ENCODE results near the gene ACACA. TPM values are rescaled to one million over a fixed set of nuclear protein-coding genes. Genes with fewer than 3 reads are reported as not detected.

ACACA gene
- total and polyA plus RNA-seq, 2 donors from 2014 or later = 13.8 to 34.9 TPM

DNA sequence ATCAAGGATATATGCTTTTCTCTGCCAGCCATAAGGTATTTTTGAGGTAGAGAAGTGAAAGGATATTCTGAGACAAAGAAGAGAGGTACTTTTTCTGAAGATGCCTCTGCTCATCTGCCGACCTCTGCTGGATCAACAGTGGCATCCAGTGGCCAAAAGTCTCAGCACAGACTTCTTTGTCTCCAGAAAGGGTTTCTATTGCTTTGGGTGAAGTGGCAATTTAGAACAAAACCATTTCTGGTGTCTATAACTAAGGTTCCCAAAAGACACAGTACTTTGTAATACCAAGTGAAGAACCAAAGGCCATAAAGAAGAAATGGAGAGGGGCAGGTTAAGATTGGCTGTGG lies 186.1 kb downstream of the ACACA start:
- Histone ChIP-seq H3K4me1 (ENCODE audit: control insufficient read depth in 2 of 3, insufficient read depth in 2 of 3, low read depth in 1 of 3, low read length in 3 of 3) (no peaks in the 10 kb centered on the region), H3K27ac (ENCODE audit: low read depth in 2 of 2, low read length in 2 of 2) (no peak overlapping the region), H3K27me3 (ENCODE audit: control insufficient read depth, insufficient read depth, low read length) (no peaks in the 10 kb centered on the region), H3K9me3 (ENCODE audit: control insufficient read depth in 2 of 3, insufficient read depth in 1 of 3, low read length in 3 of 3) (no peaks in the 10 kb centered on the region), H3K9ac (ENCODE audit: low read length in 3 of 3) (no peak overlapping the region), H3K36me3 (ENCODE audit: control insufficient read depth in 2 of 3, insufficient read depth in 3 of 3, low read length in 3 of 3) (peaks cover 2 to 6% (median 3%) of the 10 kb centered on the region in 3 donors), H3K4me3 (ENCODE audit: low read length in 3 of 3) (no peak overlapping the region)
- DNase-seq (peak in 2 of 5 donors; percentile 29 to 48), FAIRE-seq (no peak)
- intact Hi-C loops (cut with DNase I) = no loop called here
- TF ChIP-seq, protein P1, sequence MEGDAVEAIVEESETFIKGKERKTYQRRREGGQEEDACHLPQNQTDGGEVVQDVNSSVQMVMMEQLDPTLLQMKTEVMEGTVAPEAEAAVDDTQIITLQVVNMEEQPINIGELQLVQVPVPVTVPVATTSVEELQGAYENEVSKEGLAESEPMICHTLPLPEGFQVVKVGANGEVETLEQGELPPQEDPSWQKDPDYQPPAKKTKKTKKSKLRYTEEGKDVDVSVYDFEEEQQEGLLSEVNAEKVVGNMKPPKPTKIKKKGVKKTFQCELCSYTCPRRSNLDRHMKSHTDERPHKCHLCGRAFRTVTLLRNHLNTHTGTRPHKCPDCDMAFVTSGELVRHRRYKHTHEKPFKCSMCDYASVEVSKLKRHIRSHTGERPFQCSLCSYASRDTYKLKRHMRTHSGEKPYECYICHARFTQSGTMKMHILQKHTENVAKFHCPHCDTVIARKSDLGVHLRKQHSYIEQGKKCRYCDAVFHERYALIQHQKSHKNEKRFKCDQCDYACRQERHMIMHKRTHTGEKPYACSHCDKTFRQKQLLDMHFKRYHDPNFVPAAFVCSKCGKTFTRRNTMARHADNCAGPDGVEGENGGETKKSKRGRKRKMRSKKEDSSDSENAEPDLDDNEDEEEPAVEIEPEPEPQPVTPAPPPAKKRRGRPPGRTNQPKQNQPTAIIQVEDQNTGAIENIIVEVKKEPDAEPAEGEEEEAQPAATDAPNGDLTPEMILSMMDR (IDR thresholded peaks at IDR 0.05; ENCODE audit: borderline replicate concordance, extremely low read depth, insufficient read depth) = peak; percentile 41

DNA sequence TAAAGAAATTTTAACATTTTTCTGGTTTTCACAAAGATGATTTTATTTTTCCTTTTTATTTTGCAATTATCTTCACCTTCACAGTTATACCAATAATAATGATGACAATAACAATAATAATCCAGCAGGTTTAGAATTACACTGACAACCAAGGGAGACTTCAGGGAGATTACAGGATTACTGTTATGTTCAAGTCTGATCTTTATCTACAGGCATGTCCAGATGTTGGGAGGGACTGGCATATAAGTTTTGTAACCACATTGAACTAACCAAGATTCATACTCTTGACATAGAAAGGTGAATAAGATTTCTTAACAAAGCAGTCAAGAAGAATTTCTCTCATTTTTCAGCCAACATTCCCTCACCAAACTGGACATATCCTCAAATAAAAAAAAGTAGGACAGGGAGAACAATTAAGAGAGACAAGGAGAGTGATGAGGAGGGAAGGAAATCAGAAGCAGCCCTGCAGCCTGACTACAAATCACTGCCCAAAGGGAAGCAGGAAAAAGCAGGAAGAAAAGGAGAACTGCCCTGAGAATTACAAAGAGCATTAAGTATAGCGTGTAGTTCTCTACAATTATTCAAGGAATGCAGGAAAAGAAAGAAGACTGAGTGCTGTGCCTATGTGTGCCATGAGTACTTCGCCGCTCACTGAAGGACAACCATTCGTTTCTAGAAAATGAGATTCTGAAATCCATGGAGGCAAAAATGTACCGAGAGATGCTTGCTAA lies 186.6 kb downstream of the ACACA start:
- DNase-seq = peak in 1 of 5 donors; percentile 3
- Histone ChIP-seq H3K36me3 (ENCODE audit: control insufficient read depth in 2 of 3, insufficient read depth in 3 of 3, low read length in 3 of 3) (peaks cover 0 to under 1% (median 0%) of the 10 kb centered on the region in 3 donors), H3K27ac (ENCODE audit: low read depth in 2 of 2, low read length in 2 of 2) (no peak overlapping the region), H3K27me3 (ENCODE audit: control insufficient read depth, insufficient read depth, low read length) (no peaks in the 10 kb centered on the region), H3K9me3 (ENCODE audit: control insufficient read depth in 2 of 3, insufficient read depth in 1 of 3, low read length in 3 of 3) (no peaks in the 10 kb centered on the region), H3K4me1 (ENCODE audit: control insufficient read depth in 2 of 3, insufficient read depth in 2 of 3, low read depth in 1 of 3, low read length in 3 of 3) (no peaks in the 10 kb centered on the region), H3K4me3 (ENCODE audit: low read length in 3 of 3) (no peak overlapping the region), H3K9ac (ENCODE audit: low read length in 3 of 3) (no peak overlapping the region)
- TF ChIP-seq, protein P1 (IDR thresholded peaks at IDR 0.05; ENCODE audit: borderline replicate concordance, extremely low read depth, insufficient read depth) = no peak
- intact Hi-C loops (cut with DNase I) = no loop called here
- no peak for FAIRE-seq

DNA sequence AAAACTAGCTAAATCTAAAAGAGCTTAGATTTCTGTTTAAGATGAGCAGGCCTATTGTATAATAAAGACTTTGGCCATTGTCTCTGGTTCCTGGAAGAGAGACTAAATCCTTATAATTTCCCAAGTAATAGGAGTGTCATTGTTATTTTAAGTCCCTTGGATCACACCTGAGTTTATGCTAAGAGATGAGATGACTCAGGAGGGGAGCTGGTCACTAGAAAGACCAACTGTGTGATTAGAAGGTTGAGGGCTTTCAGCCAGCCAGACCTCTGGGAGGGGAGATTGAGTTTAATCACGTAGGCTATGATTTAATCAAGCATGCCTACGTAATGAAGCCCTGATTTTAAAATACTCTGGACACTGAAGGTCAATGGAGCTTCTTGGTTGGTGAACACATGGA lies 187.8 kb downstream of the ACACA start:
- no peak for DNase-seq
- no peak for FAIRE-seq
- Histone ChIP-seq H3K27ac (ENCODE audit: low read depth in 2 of 2, low read length in 2 of 2) (no peak overlapping the region), H3K9ac (ENCODE audit: low read length in 3 of 3) (no peak overlapping the region), H3K36me3 (ENCODE audit: control insufficient read depth in 2 of 3, insufficient read depth in 3 of 3, low read length in 3 of 3) (no peaks in the 10 kb centered on the region), H3K9me3 (ENCODE audit: control insufficient read depth in 2 of 3, insufficient read depth in 1 of 3, low read length in 3 of 3) (no peaks in the 10 kb centered on the region), H3K4me1 (ENCODE audit: control insufficient read depth in 2 of 3, insufficient read depth in 2 of 3, low read depth in 1 of 3, low read length in 3 of 3) (no peaks in the 10 kb centered on the region), H3K4me3 (ENCODE audit: low read length in 3 of 3) (no peak overlapping the region), H3K27me3 (ENCODE audit: control insufficient read depth, insufficient read depth, low read length) (no peaks in the 10 kb centered on the region)
- TF ChIP-seq, protein P1 (IDR thresholded peaks at IDR 0.05; ENCODE audit: borderline replicate concordance, extremely low read depth, insufficient read depth) = no peak
- intact Hi-C loops (cut with DNase I) = no loop called here

Measured in kidney (tissue), 14 donors.